Measurements from ENCODE around the gene VWDE. TPM values are rescaled to one million over a fixed set of nuclear protein-coding genes. Genes with fewer than 3 reads are reported as not detected.

The VWDE gene
- total RNA-seq, 1 experiment from 2014 or later: 0.70 TPM

DNA sequence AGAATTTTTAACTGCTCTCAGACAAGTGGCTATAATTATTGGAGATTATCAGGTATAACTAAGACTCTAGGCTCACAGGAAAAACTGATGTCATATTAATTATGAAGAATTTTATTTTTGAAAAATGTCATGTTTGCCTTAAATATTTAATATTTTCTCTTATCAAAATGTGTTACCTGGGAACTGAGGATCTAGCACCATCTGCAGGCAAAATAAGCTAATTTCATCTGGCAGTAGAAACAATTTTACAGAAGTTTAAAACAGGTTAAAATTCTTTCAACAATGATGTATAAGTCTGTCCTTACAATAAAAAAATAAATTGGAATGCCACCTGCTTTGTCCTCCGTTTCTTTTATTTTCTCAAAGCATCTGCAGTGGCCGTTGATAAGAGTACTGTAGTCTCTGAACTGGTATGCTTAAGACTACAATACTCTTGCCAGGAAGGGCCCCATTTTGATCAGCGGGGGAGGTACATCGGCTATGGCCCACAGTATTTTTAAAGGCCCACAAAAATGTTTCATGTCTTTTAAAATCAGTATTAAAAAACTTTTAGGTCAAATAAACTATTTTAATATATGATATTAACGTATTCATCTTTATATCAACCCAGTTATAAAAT, 81.3 kb downstream of the VWDE start:
- H3K4me1 Mint-ChIP-seq (ENCODE audit: low read depth, unreplicated experiment): no peaks in the 10 kb centered on the region
- H3K27me3 ChIP-seq (replicated peaks; ENCODE audit: control insufficient read depth, insufficient read depth, low read length): no peaks in the 10 kb centered on the region
- no peaks in the 10 kb centered on the region for H3K9me3 Mint-ChIP-seq (ENCODE audit: unreplicated experiment)
- intact Hi-C loops (cut with micrococcal nuclease; ENCODE audit: unreplicated experiment): loop anchor here (1.0 to 2.0 kb wide), 4 partner anchors 78 to 487 kb away; no protein-coding TSS in a partner anchor
- peak; percentile 72 to 82 for TF ChIP-seq CTCF (IDR thresholded peaks at IDR 0.05; ENCODE audit: insufficient read depth in 1 of 2, low read depth in 1 of 2, low read length in 1 of 2, severe bottlenecking in 1 of 2, unreplicated experiment in 1 of 2)
- H3K9me3 ChIP-seq: no peaks in the 10 kb centered on the region
- no peak overlapping the region for H3K27ac Mint-ChIP-seq (ENCODE audit: unreplicated experiment)
- BruUV-seq (replicated peaks): no TSS peak
- CTCF ChIA-PET: interaction anchor here (0.6 to 1.2 kb wide), 7 partner anchors 78 to 574 kb away, joined by 3 to 13 read pairs (median 4); partner anchors contain the start of genes THSD7A and TMEM106B
- H3K36me3 ChIP-seq (ENCODE audit: control insufficient read depth, insufficient read depth, low read length): no peaks in the 10 kb centered on the region
- H3K27me3 Mint-ChIP-seq (ENCODE audit: insufficient read depth, unreplicated experiment): no peaks in the 10 kb centered on the region
- H3K36me3 Mint-ChIP-seq (ENCODE audit: insufficient read depth, unreplicated experiment): no peaks in the 10 kb centered on the region
- no peak overlapping the region for H3K4me3 ChIP-seq (ENCODE audit: low read depth, low read length)
- no peaks in the 10 kb centered on the region for H3K4me1 ChIP-seq
- no peak overlapping the region for H3K4me3 Mint-ChIP-seq (ENCODE audit: unreplicated experiment)
- POLR2A ChIA-PET: no interaction called here
- peak in 1 of 2 experiments; percentile 10 for DNase-seq

DNA sequence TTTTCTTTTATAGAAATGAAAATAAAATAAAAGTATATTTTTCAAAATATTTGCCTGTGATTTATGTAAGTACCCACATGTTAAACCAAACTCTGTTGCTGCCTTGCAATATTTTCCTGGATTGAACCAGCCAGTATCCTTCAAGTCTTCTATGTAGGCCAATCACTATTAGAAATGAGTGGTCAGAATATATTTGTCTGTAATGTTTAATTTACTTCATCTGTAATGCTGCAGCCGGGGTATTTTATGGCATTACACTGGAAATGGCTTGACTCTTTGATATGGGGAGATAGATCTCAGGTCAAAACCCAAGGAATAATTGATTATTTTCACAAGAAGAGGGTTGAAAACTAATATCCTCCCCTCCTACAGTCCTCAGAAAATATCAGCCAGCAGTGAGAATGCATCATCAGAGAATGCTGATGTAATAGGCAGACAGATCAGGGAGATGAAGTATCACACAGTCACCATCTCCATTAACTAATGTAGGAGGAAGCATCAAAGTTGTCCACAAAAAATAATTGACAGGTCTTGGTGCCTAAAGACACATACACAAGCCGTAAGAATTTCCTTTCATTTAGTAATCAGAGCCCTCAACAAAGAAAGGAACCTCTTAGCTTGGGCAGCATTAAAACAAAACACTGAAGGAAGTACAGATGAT, 82.5 kb downstream of the VWDE start:
- H3K27me3 ChIP-seq (replicated peaks; ENCODE audit: control insufficient read depth, insufficient read depth, low read length): no peaks in the 10 kb centered on the region
- no peaks in the 10 kb centered on the region for H3K36me3 ChIP-seq (ENCODE audit: control insufficient read depth, insufficient read depth, low read length)
- no peak overlapping the region for H3K4me3 Mint-ChIP-seq (ENCODE audit: unreplicated experiment)
- H3K27me3 Mint-ChIP-seq (ENCODE audit: insufficient read depth, unreplicated experiment): no peaks in the 10 kb centered on the region
- peak overlapping the region; percentile 17 for H3K27ac Mint-ChIP-seq (ENCODE audit: unreplicated experiment)
- ChIA-PET CTCF (interaction anchor here (0.6 kb wide), 1 partner anchor 69 kb away, joined by 4 read pairs; no protein-coding TSS in a partner anchor), POLR2A (no interaction called here)
- DNase-seq: no peak
- no peaks in the 10 kb centered on the region for H3K4me1 Mint-ChIP-seq (ENCODE audit: low read depth, unreplicated experiment)
- no peaks in the 10 kb centered on the region for H3K36me3 Mint-ChIP-seq (ENCODE audit: insufficient read depth, unreplicated experiment)
- H3K9me3 ChIP-seq: no peaks in the 10 kb centered on the region
- intact Hi-C loops (cut with micrococcal nuclease; ENCODE audit: unreplicated experiment): loop anchor here (1.0 kb wide), 1 partner anchor 110 kb away; the partner anchor contains the start of gene TMEM106B
- H3K4me3 ChIP-seq (ENCODE audit: low read depth, low read length): no peak overlapping the region
- no peaks in the 10 kb centered on the region for H3K4me1 ChIP-seq
- no peak for TF ChIP-seq CTCF (IDR thresholded peaks at IDR 0.05; ENCODE audit: insufficient read depth in 1 of 2, low read depth in 1 of 2, low read length in 1 of 2, severe bottlenecking in 1 of 2, unreplicated experiment in 1 of 2)
- H3K9me3 Mint-ChIP-seq (ENCODE audit: unreplicated experiment): no peaks in the 10 kb centered on the region
- no TSS peak for BruUV-seq (replicated peaks)

GRCh38 chr7:12320241-12320986, 83.3 kb downstream of the VWDE start:
- no peak overlapping the region for H3K4me3 Mint-ChIP-seq (ENCODE audit: unreplicated experiment)
- no peaks in the 10 kb centered on the region for H3K4me1 Mint-ChIP-seq (ENCODE audit: low read depth, unreplicated experiment)
- H3K36me3 Mint-ChIP-seq (ENCODE audit: insufficient read depth, unreplicated experiment): no peaks in the 10 kb centered on the region
- TF ChIP-seq CTCF (IDR thresholded peaks at IDR 0.05; ENCODE audit: insufficient read depth in 1 of 2, low read depth in 1 of 2, low read length in 1 of 2, severe bottlenecking in 1 of 2, unreplicated experiment in 1 of 2): no peak
- Histone ChIP-seq H3K9me3 (no peaks in the 10 kb centered on the region), H3K4me3 (ENCODE audit: low read depth, low read length) (no peak overlapping the region), H3K4me1 (no peaks in the 10 kb centered on the region), H3K27me3 (replicated peaks; ENCODE audit: control insufficient read depth, insufficient read depth, low read length) (no peaks in the 10 kb centered on the region), H3K36me3 (ENCODE audit: control insufficient read depth, insufficient read depth, low read length) (no peaks in the 10 kb centered on the region)
- H3K9me3 Mint-ChIP-seq (ENCODE audit: unreplicated experiment): no peaks in the 10 kb centered on the region
- H3K27me3 Mint-ChIP-seq (ENCODE audit: insufficient read depth, unreplicated experiment): no peaks in the 10 kb centered on the region
- no peak for DNase-seq
- intact Hi-C loops (cut with micrococcal nuclease; ENCODE audit: unreplicated experiment): no loop called here
- no TSS peak for BruUV-seq (replicated peaks)
- ChIA-PET CTCF (no interaction called here), POLR2A (no interaction called here)
- H3K27ac Mint-ChIP-seq (ENCODE audit: unreplicated experiment): no peak overlapping the region

Data from Caco-2 (cell line).